Measurements from ENCODE around the gene RNASEH2A. TPM values are rescaled to one million over a fixed set of nuclear protein-coding genes. Genes with fewer than 3 reads are reported as not detected.

Gene RNASEH2A
- total and polyA plus RNA-seq, 2 donors (not counting 1 experiment from before 2014, with no cell fraction given): 14.5 to 18.9 TPM

- TF ChIP-seq CTCF (IDR thresholded peaks at IDR 0.05): no peak
- no peak for TF ChIP-seq EZH2 (IDR thresholded peaks at IDR 0.05; ENCODE audit: borderline replicate concordance, insufficient read depth, low read depth, low read length, poor library complexity, severe bottlenecking)
- POLR2A ChIA-PET: interaction anchor here (0.6 to 1.9 kb wide), 4 partner anchors 9 to 299 kb away, joined by 4 to 10 read pairs (median 6); partner anchors contain the start of gene JUNB
- no peaks in the 10 kb centered on the region for H4K20me1 ChIP-seq (ENCODE audit: control insufficient read depth, insufficient read depth, low read length, poor library complexity, severe bottlenecking)
- peaks cover 31 to 40% of the 10 kb centered on the region in 2 donors for H3K4me1 ChIP-seq (ENCODE audit: control insufficient read depth in 2 of 2, insufficient read depth in 2 of 2, low read length in 2 of 2)
- H3K9me3 ChIP-seq (ENCODE audit: control extremely low read depth in 1 of 3, control insufficient read depth in 2 of 3, insufficient read depth in 1 of 3, low read length in 2 of 3): no peaks in the 10 kb centered on the region
- no peak for ATAC-seq (ENCODE audit: low read depth)
- peak overlapping the region; percentile 88 for H3K4me3 Mint-ChIP-seq
- H3K4me1 Mint-ChIP-seq: peaks cover 30% of the 10 kb centered on the region
- no peaks in the 10 kb centered on the region for H3K27me3 ChIP-seq (replicated peaks in 1 of 4; ENCODE audit: control extremely low read depth in 1 of 4, control insufficient read depth in 3 of 4, insufficient read depth in 4 of 4, low read length in 3 of 4)
- H3K27ac Mint-ChIP-seq: no peak overlapping the region
- H3K36me3 ChIP-seq (replicated peaks in 1 of 2; ENCODE audit: control extremely low read depth in 1 of 2, control insufficient read depth in 1 of 2, extremely low read depth in 1 of 2, insufficient read depth in 2 of 2, low read length in 1 of 2): peaks cover 0 to 3% of the 10 kb centered on the region in 2 experiments
- peaks cover 8% of the 10 kb centered on the region for H3K79me2 ChIP-seq (ENCODE audit: control insufficient read depth, insufficient read depth, low read length)
- no peak overlapping the region for H3K9ac ChIP-seq (ENCODE audit: low read length)
- no peak overlapping the region for H3K4me3 ChIP-seq (ENCODE audit: control extremely low read depth in 1 of 5, extremely low read depth in 1 of 5, insufficient read depth in 1 of 5, low read depth in 2 of 5, low read length in 4 of 5)
- no peak overlapping the region for H3K27ac ChIP-seq (ENCODE audit: low read length in 2 of 2)
- no peaks in the 10 kb centered on the region for H3K9me3 Mint-ChIP-seq (ENCODE audit: insufficient read depth)
- no peak overlapping the region for H3K4me2 ChIP-seq (replicated peaks; ENCODE audit: low read depth, low read length, poor library complexity, severe bottlenecking)
- WGBS (ENCODE audit: insufficient coverage): 95% methylated on average over 18 of the region's 18 CpGs
- H2AFZ ChIP-seq (ENCODE audit: insufficient read depth, low read depth, low read length, poor library complexity, severe bottlenecking): no peak overlapping the region
- DNase-seq: no peak
- intact Hi-C loops (cut with micrococcal nuclease): no loop called here
- CTCF ChIA-PET: interaction anchor here (0.6 to 17.9 kb wide), 5 partner anchors 8 to 63 kb away, joined by 3 to 1147 read pairs (median 3); partner anchors contain the start of genes HOOK2 and JUNB
- H3K27me3 Mint-ChIP-seq: peaks cover 3% of the 10 kb centered on the region
Measured at GRCh38 chr19:12799742-12800465, 6.5 kb upstream of the RNASEH2A start.

DNA sequence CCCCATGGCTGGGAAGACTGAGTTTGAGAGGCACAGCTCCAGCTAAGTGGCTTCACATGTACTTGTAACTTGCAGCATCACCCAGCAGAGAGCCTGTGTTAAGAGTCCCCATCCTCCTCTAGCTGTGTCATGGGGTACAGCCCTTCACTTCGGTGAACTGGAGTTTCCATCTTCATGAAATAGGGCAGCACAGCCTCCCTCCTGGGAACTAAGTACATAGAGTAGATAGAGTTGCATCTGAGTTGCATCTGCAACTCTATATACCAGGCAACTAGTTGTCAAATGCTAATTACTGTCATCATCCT, 6.0 kb upstream of the RNASEH2A start:
- H3K27me3 Mint-ChIP-seq: peaks cover 3% of the 10 kb centered on the region
- H3K4me3 ChIP-seq (ENCODE audit: control extremely low read depth in 1 of 5, extremely low read depth in 1 of 5, insufficient read depth in 1 of 5, low read depth in 2 of 5, low read length in 4 of 5): no peak overlapping the region
- H3K4me1 Mint-ChIP-seq: peaks cover 30% of the 10 kb centered on the region
- peak overlapping the region; percentile 88 for H3K4me3 Mint-ChIP-seq
- no peaks in the 10 kb centered on the region for H3K9me3 ChIP-seq (ENCODE audit: control extremely low read depth in 1 of 3, control insufficient read depth in 2 of 3, insufficient read depth in 1 of 3, low read length in 2 of 3)
- POLR2A ChIA-PET: interaction anchor here (0.6 to 1.9 kb wide), 3 partner anchors 9 to 105 kb away, joined by 4 to 10 read pairs (median 5); partner anchors contain the start of gene JUNB
- peaks cover 0 to 3% of the 10 kb centered on the region in 2 experiments for H3K36me3 ChIP-seq (replicated peaks in 1 of 2; ENCODE audit: control extremely low read depth in 1 of 2, control insufficient read depth in 1 of 2, extremely low read depth in 1 of 2, insufficient read depth in 2 of 2, low read length in 1 of 2)
- peaks cover 8% of the 10 kb centered on the region for H3K79me2 ChIP-seq (ENCODE audit: control insufficient read depth, insufficient read depth, low read length)
- DNase-seq (no peak), ATAC-seq (ENCODE audit: low read depth) (no peak)
- H2AFZ ChIP-seq (ENCODE audit: insufficient read depth, low read depth, low read length, poor library complexity, severe bottlenecking): no peak overlapping the region
- peak overlapping the region; percentile 100 for H3K4me2 ChIP-seq (replicated peaks; ENCODE audit: low read depth, low read length, poor library complexity, severe bottlenecking)
- peaks cover 28 to 36% of the 10 kb centered on the region in 2 donors for H3K4me1 ChIP-seq (ENCODE audit: control insufficient read depth in 2 of 2, insufficient read depth in 2 of 2, low read length in 2 of 2)
- no peaks in the 10 kb centered on the region for H3K9me3 Mint-ChIP-seq (ENCODE audit: insufficient read depth)
- H3K27me3 ChIP-seq (replicated peaks in 1 of 4; ENCODE audit: control extremely low read depth in 1 of 4, control insufficient read depth in 3 of 4, insufficient read depth in 4 of 4, low read length in 3 of 4): no peaks in the 10 kb centered on the region
- no CpG with 5 or more reads among the region's 1 CpG for WGBS (ENCODE audit: insufficient coverage)
- intact Hi-C loops (cut with micrococcal nuclease): no loop called here
- no peak overlapping the region for H3K27ac Mint-ChIP-seq
- H4K20me1 ChIP-seq (ENCODE audit: control insufficient read depth, insufficient read depth, low read length, poor library complexity, severe bottlenecking): no peaks in the 10 kb centered on the region
- H3K9ac ChIP-seq (ENCODE audit: low read length): peak overlapping the region; percentile 87
- CTCF ChIA-PET: interaction anchor here (0.6 to 17.9 kb wide), 5 partner anchors 9 to 296 kb away, joined by 3 to 1147 read pairs (median 3); partner anchors contain the start of genes HOOK2 and JUNB
- TF ChIP-seq CTCF (IDR thresholded peaks at IDR 0.05) (no peak), EZH2 (IDR thresholded peaks at IDR 0.05; ENCODE audit: borderline replicate concordance, insufficient read depth, low read depth, low read length, poor library complexity, severe bottlenecking) (no peak)
- H3K27ac ChIP-seq (ENCODE audit: low read length in 2 of 2): no peak overlapping the region
